ENCODE data around the gene CRIP1.

CRIP1 gene

GRCh38 chr14:105471297-105471821 lies 15.3 kb upstream of the CRIP1 start:
- no peak overlapping the region for H3K56ac ChIP-seq (ENCODE audit: low read length)
- H3K9ac ChIP-seq (ENCODE audit: low read length) = no peak overlapping the region

GRCh38 chr14:105471823-105472485 lies 14.7 kb upstream of the CRIP1 start:
- H2BK120ac ChIP-seq (ENCODE audit: low read depth, low read length) = no peak overlapping the region
- no peak overlapping the region for H3K56ac ChIP-seq (ENCODE audit: low read length)
- H3K4ac ChIP-seq (ENCODE audit: low read depth, low read length) = no peak overlapping the region
- H2BK15ac ChIP-seq (replicated peaks; ENCODE audit: low read depth) = no peak overlapping the region
- H3K9ac ChIP-seq (ENCODE audit: low read length) = no peak overlapping the region
- no peak overlapping the region for H3K18ac ChIP-seq (ENCODE audit: low read length)
- DNase-seq = no peak
- H3K4me1 ChIP-seq (ENCODE audit: control insufficient read depth, low read depth, low read length) = peaks cover 4% of the 10 kb centered on the region
- H4K8ac ChIP-seq (ENCODE audit: low read depth, low read length) = no peak overlapping the region
- no peak overlapping the region for H3K27ac ChIP-seq (ENCODE audit: low read depth, low read length)
- H4K5ac ChIP-seq (ENCODE audit: low read length) = no peak overlapping the region
- H3K4me3 ChIP-seq (ENCODE audit: low read length) = no peak overlapping the region
- no peak overlapping the region for H2BK5ac ChIP-seq (ENCODE audit: low read length)
- no peak overlapping the region for H3K23ac ChIP-seq (ENCODE audit: low read length)
- WGBS (ENCODE audit: extremely low coverage, insufficient coverage, low lambda C conversion rate) = no CpG with 5 or more reads among the region's 8 CpGs
- H3K79me1 ChIP-seq (ENCODE audit: low read length) = no peaks in the 10 kb centered on the region
- H3K4me2 ChIP-seq (ENCODE audit: low read length) = no peak overlapping the region
- H3K79me2 ChIP-seq (ENCODE audit: control insufficient read depth, insufficient read depth, low read length) = no peaks in the 10 kb centered on the region
- no peak overlapping the region for H2AK5ac ChIP-seq (ENCODE audit: low read length)
- H3K27me3 ChIP-seq (ENCODE audit: insufficient read depth, low read length, poor library complexity) = no peaks in the 10 kb centered on the region
- no peaks in the 10 kb centered on the region for H3K36me3 ChIP-seq (ENCODE audit: control insufficient read depth, insufficient read depth, low read length)

More at GRCh38 chr14:105471297-105471821, 15.3 kb upstream of the CRIP1 start:
- Histone ChIP-seq H4K5ac (ENCODE audit: low read length) (no peak overlapping the region), H3K27me3 (ENCODE audit: insufficient read depth, low read length, poor library complexity) (no peaks in the 10 kb centered on the region), H2BK120ac (ENCODE audit: low read depth, low read length) (no peak overlapping the region), H3K36me3 (ENCODE audit: control insufficient read depth, insufficient read depth, low read length) (no peaks in the 10 kb centered on the region), H4K8ac (ENCODE audit: low read depth, low read length) (no peak overlapping the region), H3K18ac (ENCODE audit: low read length) (no peak overlapping the region), H3K4me2 (ENCODE audit: low read length) (no peak overlapping the region), H3K79me1 (ENCODE audit: low read length) (no peaks in the 10 kb centered on the region), H3K4me3 (ENCODE audit: low read length) (no peak overlapping the region), H3K27ac (ENCODE audit: low read depth, low read length) (no peak overlapping the region), H2BK15ac (replicated peaks; ENCODE audit: low read depth) (no peak overlapping the region), H3K4me1 (ENCODE audit: control insufficient read depth, low read depth, low read length) (peaks cover 2% of the 10 kb centered on the region), H3K23ac (ENCODE audit: low read length) (no peak overlapping the region), H3K79me2 (ENCODE audit: control insufficient read depth, insufficient read depth, low read length) (no peaks in the 10 kb centered on the region), H2BK5ac (ENCODE audit: low read length) (no peak overlapping the region), H3K4ac (ENCODE audit: low read depth, low read length) (no peak overlapping the region), H2AK5ac (ENCODE audit: low read length) (no peak overlapping the region)
- no CpG with 5 or more reads among the region's 19 CpGs for WGBS (ENCODE audit: extremely low coverage, insufficient coverage, low lambda C conversion rate)
- DNase-seq = peak; percentile 54

DNA sequence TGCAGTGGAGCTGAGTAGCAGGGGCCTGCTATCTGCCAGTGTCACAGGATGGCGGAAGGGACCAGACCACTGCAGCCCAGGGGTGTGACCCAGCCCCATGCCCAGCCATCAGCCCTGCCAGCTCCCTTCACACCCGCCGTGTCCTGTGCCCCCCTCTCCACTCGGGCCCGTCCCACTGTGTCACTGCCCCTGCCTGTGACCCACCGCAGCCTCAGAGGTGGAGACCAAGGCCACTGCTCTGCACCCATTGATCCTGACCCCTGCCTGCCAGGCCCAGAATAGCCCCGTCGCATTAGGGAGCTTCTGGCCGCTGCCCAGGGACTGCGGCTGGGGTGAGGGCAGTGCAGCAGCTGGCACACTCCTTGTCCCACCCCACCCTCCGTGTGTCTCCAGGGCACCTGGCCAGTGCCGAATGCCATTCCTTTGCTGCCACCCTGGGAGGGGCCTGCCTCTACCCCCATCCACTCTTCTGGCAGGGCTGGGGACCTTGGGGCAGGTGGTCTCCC lies 14.1 kb upstream of the CRIP1 start:
- no peak overlapping the region for H2BK120ac ChIP-seq (ENCODE audit: low read depth, low read length)
- no peak overlapping the region for H2BK5ac ChIP-seq (ENCODE audit: low read length)
- no CpG with 5 or more reads among the region's 12 CpGs for whole genome bisulfite sequencing (ENCODE audit: extremely low coverage, insufficient coverage, low lambda C conversion rate)
- no peak overlapping the region for H3K27ac ChIP-seq (ENCODE audit: low read depth, low read length)
- H3K4me3 ChIP-seq (ENCODE audit: low read length) = no peak overlapping the region
- no peak overlapping the region for H3K4ac ChIP-seq (ENCODE audit: low read depth, low read length)
- no peaks in the 10 kb centered on the region for H3K79me1 ChIP-seq (ENCODE audit: low read length)
- H3K36me3 ChIP-seq (ENCODE audit: control insufficient read depth, insufficient read depth, low read length) = no peaks in the 10 kb centered on the region
- no peak overlapping the region for H2AK5ac ChIP-seq (ENCODE audit: low read length)
- no peak overlapping the region for H3K23ac ChIP-seq (ENCODE audit: low read length)
- no peaks in the 10 kb centered on the region for H3K27me3 ChIP-seq (ENCODE audit: insufficient read depth, low read length, poor library complexity)
- H3K4me1 ChIP-seq (ENCODE audit: control insufficient read depth, low read depth, low read length) = peaks cover 4% of the 10 kb centered on the region
- no peak overlapping the region for H3K18ac ChIP-seq (ENCODE audit: low read length)
- H4K5ac ChIP-seq (ENCODE audit: low read length) = no peak overlapping the region
- no peak for DNase-seq
- no peak overlapping the region for H3K56ac ChIP-seq (ENCODE audit: low read length)
- H3K4me2 ChIP-seq (ENCODE audit: low read length) = no peak overlapping the region
- H3K9ac ChIP-seq (ENCODE audit: low read length) = no peak overlapping the region
- no peak overlapping the region for H4K8ac ChIP-seq (ENCODE audit: low read depth, low read length)
- H3K79me2 ChIP-seq (ENCODE audit: control insufficient read depth, insufficient read depth, low read length) = no peaks in the 10 kb centered on the region
- H2BK15ac ChIP-seq (replicated peaks; ENCODE audit: low read depth) = no peak overlapping the region

GRCh38 chr14:105473033-105473676 lies 13.5 kb upstream of the CRIP1 start:
- Histone ChIP-seq H3K23ac (ENCODE audit: low read length) (no peak overlapping the region), H2AK5ac (ENCODE audit: low read length) (no peak overlapping the region), H3K79me2 (ENCODE audit: control insufficient read depth, insufficient read depth, low read length) (no peaks in the 10 kb centered on the region), H2BK120ac (ENCODE audit: low read depth, low read length) (no peak overlapping the region), H3K36me3 (ENCODE audit: control insufficient read depth, insufficient read depth, low read length) (no peaks in the 10 kb centered on the region), H3K4ac (ENCODE audit: low read depth, low read length) (no peak overlapping the region), H3K4me3 (ENCODE audit: low read length) (no peak overlapping the region), H3K4me1 (ENCODE audit: control insufficient read depth, low read depth, low read length) (peaks cover 4% of the 10 kb centered on the region), H4K8ac (ENCODE audit: low read depth, low read length) (no peak overlapping the region), H3K27ac (ENCODE audit: low read depth, low read length) (no peak overlapping the region), H2BK15ac (replicated peaks; ENCODE audit: low read depth) (no peak overlapping the region), H3K27me3 (ENCODE audit: insufficient read depth, low read length, poor library complexity) (peaks cover under 1% of the 10 kb centered on the region), H3K79me1 (ENCODE audit: low read length) (no peaks in the 10 kb centered on the region), H3K18ac (ENCODE audit: low read length) (no peak overlapping the region), H3K56ac (ENCODE audit: low read length) (no peak overlapping the region), H2BK5ac (ENCODE audit: low read length) (no peak overlapping the region), H3K9ac (ENCODE audit: low read length) (no peak overlapping the region), H4K5ac (ENCODE audit: low read length) (no peak overlapping the region), H3K4me2 (ENCODE audit: low read length) (no peak overlapping the region)
- DNase-seq = no peak
- WGBS (ENCODE audit: extremely low coverage, insufficient coverage, low lambda C conversion rate) = no CpG with 5 or more reads among the region's 7 CpGs

- H3K79me2 ChIP-seq (ENCODE audit: control insufficient read depth, insufficient read depth, low read length) = no peaks in the 10 kb centered on the region
- H3K18ac ChIP-seq (ENCODE audit: low read length) = no peak overlapping the region
- no peak overlapping the region for H2BK5ac ChIP-seq (ENCODE audit: low read length)
- peak; percentile 98 for DNase-seq
- H3K4me1 ChIP-seq (ENCODE audit: control insufficient read depth, low read depth, low read length) = peaks cover 4% of the 10 kb centered on the region
- peak overlapping the region; percentile 45 for H3K27ac ChIP-seq (ENCODE audit: low read depth, low read length)
- peak overlapping the region; percentile 24 for H3K4me3 ChIP-seq (ENCODE audit: low read length)
- peak overlapping the region; percentile 60 for H3K56ac ChIP-seq (ENCODE audit: low read length)
- no peaks in the 10 kb centered on the region for H3K36me3 ChIP-seq (ENCODE audit: control insufficient read depth, insufficient read depth, low read length)
- no peak overlapping the region for H3K23ac ChIP-seq (ENCODE audit: low read length)
- no peak overlapping the region for H4K8ac ChIP-seq (ENCODE audit: low read depth, low read length)
- no peak overlapping the region for H2AK5ac ChIP-seq (ENCODE audit: low read length)
- no peaks in the 10 kb centered on the region for H3K79me1 ChIP-seq (ENCODE audit: low read length)
- no peak overlapping the region for H4K5ac ChIP-seq (ENCODE audit: low read length)
- no peak overlapping the region for H2BK15ac ChIP-seq (replicated peaks; ENCODE audit: low read depth)
- H3K4me2 ChIP-seq (ENCODE audit: low read length) = peak overlapping the region; percentile 62
- H2BK120ac ChIP-seq (ENCODE audit: low read depth, low read length) = no peak overlapping the region
- no CpG with 5 or more reads among the region's 60 CpGs for WGBS (ENCODE audit: extremely low coverage, insufficient coverage, low lambda C conversion rate)
- peak overlapping the region; percentile 51 for H3K9ac ChIP-seq (ENCODE audit: low read length)
- H3K4ac ChIP-seq (ENCODE audit: low read depth, low read length) = no peak overlapping the region
- H3K27me3 ChIP-seq (ENCODE audit: insufficient read depth, low read length, poor library complexity) = peaks cover 3% of the 10 kb centered on the region
These were observed 12.8 kb upstream of the CRIP1 start for GRCh38 chr14:105473677-105474482.
